Stimulated activated CD8-positive, alpha-beta memory T cell treated with anti-CD3 and anti-CD28 coated beads, Interleukin-12 subunit alpha, Interleukin-12 subunit beta, amount 100 ng/mL, for 1 hour (primary cell): ENCODE data around the gene SCNN1G.
"Not testable (repeated sequence)": the region's sequence is repeated elsewhere in the genome, so short reads cannot be mapped to it uniquely, and the experiment has no call there.

Experiments
- DNase-seq: peaks from one replicate; pipeline ENCODE4 v3.0.0-alpha.2; 2020; ENCODE audit warnings: low read depth

Gene SCNN1G, protein sequence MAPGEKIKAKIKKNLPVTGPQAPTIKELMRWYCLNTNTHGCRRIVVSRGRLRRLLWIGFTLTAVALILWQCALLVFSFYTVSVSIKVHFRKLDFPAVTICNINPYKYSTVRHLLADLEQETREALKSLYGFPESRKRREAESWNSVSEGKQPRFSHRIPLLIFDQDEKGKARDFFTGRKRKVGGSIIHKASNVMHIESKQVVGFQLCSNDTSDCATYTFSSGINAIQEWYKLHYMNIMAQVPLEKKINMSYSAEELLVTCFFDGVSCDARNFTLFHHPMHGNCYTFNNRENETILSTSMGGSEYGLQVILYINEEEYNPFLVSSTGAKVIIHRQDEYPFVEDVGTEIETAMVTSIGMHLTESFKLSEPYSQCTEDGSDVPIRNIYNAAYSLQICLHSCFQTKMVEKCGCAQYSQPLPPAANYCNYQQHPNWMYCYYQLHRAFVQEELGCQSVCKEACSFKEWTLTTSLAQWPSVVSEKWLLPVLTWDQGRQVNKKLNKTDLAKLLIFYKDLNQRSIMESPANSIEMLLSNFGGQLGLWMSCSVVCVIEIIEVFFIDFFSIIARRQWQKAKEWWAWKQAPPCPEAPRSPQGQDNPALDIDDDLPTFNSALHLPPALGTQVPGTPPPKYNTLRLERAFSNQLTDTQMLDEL

DNA sequence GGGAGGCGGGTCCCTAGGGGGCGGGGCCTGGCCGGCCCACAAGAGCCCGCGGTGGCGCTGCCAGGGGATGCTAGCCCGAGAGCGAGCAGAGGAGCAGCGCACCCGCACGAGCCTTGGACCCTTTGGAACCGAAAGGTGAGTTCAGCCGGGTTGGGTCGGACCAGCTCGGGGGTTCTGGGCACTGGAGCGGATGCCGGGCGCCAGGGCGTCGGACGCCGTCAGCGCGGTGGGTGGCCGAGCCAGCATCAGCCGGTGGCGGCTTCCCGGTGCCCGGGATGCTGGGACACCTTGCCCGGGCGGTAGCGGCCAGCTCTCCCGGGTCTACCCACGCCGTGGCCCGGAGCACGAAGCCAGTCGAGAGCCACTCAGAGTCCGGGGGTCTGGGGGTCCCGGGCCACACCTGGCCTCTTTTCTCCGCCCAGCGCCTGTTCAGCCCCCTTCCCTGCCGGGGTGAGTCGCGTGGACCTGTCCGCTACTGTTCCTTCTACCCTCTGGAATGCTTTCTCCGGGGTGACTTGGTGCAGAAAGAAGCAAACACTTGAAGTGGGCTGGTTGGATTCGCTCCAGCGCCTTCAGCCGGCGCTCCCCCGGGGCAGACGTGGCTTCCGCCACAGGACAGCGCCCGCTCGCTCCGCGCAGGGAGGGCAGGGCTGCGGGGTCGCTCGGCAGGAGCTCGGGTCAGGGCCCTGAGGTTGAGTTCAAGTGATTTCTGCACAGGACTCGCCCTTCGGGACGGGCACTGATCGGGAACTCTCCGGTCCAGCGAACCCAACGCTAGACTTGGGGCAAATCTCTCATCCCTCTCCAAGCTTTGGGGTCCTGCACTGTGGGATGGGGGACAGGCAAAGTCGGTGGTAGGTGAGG, at the start of gene SCNN1G:
Gene SCNN1G (plus strand): TSS at position 67 of the 864 bp plus-strand sequence. CDS start 3,527 bp downstream, outside the sequence.
- no peak for DNase-seq

DNA sequence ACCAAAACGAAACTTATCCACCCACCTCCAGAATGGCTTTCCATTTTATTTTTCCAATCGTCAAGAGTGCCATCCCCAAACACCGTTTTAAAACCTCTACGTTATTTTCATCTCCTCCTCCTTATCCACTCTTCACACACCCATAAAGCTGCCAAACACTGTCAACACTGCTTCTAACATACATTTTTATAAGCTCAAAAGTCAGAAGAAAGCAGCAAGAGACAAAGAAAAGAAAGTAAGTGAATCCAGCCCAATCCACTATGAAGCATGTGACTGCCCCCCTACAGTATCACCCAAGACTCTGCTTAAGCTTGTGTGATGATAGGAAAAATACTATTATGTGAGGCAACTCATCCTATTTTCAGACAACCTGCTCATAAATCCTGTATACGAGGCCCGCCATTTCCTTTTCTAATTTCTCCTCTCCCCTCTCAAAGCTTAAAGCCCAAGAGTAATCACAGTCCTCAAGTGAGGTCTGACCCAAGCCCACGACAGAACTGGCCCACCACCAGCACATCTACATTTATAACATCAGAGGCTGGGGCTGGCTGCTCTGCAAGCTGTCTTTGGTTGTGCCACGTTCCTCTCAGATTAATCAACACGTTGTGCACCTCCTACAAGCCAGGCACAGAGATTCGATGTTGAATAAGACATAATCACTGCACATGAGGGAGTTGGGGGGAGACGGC, 49.6 kb upstream of the SCNN1G start:
- DNase-seq = no peak

DNA sequence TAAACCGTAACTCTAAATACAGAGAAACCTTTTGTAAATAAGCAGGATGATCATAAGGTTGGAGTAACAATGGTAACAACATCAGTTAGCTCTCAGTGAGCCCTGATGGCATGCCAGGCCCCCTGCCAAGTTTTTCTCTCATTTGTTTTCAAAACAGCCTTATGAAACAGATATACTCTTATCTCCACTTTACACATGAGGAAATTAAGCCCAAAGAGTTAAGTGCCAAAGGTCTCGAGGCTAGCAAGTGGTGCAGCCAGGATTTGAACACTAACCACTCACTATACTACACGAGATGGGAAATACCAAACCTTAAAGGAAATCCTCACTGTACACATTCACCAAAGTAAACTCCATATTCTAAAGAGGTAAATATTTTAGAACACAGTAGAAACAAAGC, 48.3 kb upstream of the SCNN1G start:
- DNase-seq = no peak

DNA sequence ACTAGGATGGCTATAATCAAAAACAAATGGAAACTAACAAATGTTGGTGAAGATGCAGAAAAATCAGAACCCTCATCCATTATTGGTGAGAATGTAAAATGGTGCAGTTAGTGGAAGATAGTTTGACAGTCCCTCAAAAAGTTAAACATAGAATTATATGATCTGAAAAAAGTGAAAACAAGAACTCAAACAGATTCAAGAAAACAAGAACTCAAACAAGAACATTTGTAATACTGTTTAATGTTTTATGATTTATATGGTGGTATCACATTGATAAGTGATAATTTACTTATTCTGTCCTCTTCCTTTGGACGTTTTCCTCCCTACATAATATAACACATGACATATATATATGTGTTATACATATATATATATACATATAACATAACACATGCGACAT, 45.3 kb upstream of the SCNN1G start:
- DNase-seq = no peak

DNA sequence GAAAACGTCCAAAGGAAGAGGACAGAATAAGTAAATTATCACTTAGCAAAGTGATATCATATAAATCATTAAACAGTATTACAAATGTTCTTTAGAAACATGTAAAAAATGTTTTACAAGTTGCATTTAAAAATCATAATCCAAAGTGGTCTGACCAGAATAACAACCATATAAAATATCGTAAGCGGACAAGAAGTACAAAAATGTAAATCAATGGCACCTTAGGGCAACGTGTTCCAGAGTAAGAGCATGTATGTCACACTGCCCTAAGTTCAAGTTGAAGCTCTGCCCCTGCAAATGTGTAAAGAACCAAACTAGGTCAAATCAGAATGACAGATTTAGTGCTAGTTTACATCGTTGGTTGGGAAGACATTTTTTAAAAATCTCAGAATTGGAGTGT, 44.7 kb upstream of the SCNN1G start:
- no peak for DNase-seq

DNA sequence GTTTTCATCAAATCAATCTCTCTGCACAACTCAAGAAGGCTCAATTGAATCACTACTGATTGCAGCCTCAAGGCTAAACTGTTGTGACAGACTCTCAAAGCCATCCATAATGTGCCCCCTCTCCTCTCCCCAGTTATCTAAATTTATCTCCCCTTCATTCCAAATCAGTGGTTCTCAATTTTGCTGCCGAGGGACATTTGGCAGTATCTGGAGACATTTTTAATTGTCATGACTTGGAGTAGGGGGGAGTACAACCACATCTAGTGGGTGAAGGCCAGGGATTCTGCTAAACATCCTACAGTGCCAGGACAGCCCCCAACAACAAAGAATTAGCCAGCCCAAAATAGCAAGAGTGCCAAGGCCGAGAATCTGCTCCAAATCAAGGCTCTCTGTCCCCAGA, 42.4 kb upstream of the SCNN1G start:
- no peak for DNase-seq

DNA sequence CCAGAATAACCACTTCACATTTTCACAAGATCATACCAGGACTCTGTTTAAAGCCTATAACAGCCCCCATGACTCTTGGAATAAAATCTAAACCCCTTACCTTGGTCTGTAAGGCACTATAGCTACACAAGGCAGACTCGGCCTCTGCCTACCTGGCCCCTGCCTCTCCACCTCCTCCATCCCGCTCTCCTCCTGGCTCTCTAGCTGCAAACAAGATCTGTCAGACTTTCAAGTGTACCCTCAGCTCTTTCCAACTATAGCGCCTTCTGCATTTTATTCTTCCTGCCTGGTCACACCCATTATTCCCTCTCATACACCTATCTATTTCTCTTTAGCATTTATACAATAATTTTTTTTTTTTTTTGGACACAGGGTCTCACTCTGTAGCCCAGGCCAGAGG, 41.5 kb upstream of the SCNN1G start:
- no peak for DNase-seq

DNA sequence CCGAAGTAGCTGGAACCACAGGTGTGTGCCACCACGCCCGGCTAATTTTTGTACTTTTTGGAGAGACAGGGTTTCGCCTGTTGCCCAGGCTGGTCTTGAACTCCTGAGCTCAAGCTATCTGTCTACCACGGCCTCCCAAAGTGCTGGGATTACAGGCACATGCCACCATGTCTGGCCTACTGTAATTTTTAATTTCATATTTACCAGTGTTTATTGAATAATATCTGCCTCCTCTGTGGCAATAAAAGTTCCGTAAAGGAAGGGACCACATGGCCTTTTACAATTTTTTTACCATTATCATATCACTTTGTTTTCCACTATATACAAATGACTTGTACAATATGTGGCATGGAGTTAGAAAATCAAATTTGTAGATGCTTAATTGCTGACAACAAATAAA, 41.0 kb upstream of the SCNN1G start:
- no peak for DNase-seq

DNA sequence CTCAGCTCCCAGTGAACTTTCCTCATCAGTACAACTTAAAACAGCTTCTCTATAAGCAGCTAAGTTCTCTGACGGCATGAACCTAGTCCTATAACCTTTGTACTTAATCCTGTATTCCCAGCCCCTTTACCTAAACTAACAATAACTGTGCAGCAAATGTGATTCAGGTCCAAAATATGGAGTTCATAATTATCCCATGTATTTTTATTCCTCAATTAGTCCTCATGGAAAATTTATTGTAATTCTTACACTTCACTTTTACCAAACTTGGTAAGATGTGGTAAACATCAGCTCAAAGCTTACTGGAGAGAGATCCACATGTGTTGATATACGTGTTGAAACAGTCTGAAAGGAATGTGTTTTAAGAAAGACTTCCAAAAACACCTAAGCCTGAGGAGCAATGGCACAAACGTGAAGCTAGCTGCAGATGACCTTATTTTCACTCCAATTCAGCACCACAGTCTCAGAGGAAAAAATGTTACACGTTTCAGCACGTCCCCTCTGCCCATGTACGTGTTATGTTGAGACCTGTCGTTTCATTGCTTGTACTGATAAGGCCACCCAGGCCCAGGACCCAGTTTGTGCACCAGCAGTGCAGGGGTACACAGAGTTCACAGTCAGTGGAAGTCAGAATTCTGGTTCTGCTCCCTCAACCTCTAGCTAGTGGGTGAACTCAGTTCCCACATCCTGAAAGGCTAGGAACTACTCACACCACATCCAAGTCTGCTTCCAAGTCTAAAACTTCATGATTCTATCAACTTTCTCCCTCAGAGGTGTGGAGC, 40.4 kb upstream of the SCNN1G start:
- DNase-seq = no peak

DNA sequence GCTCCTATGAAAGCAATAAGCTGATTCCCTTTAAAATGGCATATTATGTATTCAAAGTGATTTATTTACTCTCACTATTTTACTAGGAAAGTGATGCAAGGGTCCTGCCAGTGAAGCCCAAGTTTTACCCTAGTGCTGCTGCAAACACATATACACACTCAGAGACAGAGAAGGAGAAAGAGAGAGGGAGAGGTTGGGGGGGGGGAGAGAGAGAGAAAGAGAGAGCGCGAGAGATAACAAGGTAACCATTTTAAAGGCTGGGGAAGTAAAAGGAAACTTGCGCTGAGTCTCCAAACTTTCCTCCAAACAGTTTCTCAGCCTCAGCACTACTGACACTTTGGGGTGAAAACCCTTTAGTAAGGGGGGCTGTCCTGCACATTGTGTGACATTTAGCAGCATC, 39.2 kb upstream of the SCNN1G start:
- DNase-seq = no peak

DNA sequence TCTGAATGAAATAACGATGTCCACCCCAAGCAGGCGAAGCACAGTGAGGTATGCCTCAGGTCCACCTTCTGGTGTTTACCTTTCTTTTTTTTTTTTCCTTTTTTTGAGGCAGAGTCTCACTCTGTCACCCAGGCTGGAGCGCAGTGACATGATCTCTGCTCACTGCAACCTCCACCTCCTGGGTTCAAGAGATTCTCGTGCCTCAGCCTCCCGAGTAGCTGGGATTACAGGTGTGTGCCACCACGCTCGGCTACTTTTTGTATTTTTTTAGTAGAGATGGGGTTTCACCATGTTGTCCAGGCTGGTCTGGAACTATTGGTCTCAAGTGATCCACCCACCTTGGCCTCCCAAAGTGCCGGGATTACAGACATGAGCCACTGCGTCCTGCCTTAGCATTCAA, 38.2 kb upstream of the SCNN1G start:
- DNase-seq = not testable (repeated sequence)

DNA sequence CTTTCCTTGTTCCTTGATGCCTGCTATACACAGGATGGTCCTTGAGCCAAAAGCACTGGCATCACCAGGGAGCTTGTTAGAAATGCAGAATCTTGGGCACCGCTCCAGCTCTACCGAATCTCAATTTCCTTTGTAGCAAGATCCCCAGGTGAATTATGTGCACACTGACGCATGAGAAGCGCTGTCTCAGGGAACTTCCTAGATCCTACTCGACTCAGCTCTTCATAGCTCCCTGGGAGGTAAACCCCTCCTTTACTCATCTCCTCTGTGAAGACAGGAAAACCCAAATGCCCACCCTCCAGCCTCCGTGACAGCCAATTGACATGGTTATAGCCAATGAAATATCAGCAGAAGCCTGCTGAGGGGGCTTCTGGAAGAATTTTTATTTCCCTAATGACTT, 37.4 kb upstream of the SCNN1G start:
- no peak for DNase-seq

DNA sequence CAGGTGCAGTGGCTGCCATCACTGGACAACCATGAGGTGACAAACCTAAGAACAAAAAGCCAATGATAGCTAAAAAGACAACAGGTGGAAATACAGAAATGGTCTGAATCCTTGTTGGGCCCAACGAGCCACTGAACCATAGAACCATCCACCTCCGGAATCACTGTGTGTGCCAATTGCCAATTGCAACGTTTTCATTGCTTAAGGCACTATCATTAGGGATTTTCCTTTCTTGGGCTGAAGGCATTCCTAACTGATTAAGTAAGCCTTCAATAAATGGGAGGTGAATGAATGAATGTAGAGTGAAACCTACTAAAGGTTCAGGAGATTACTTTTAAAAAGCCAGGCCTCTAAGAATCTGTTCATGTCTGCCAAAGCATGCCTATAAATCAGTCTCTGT, 36.9 kb upstream of the SCNN1G start:
- no peak for DNase-seq

DNA sequence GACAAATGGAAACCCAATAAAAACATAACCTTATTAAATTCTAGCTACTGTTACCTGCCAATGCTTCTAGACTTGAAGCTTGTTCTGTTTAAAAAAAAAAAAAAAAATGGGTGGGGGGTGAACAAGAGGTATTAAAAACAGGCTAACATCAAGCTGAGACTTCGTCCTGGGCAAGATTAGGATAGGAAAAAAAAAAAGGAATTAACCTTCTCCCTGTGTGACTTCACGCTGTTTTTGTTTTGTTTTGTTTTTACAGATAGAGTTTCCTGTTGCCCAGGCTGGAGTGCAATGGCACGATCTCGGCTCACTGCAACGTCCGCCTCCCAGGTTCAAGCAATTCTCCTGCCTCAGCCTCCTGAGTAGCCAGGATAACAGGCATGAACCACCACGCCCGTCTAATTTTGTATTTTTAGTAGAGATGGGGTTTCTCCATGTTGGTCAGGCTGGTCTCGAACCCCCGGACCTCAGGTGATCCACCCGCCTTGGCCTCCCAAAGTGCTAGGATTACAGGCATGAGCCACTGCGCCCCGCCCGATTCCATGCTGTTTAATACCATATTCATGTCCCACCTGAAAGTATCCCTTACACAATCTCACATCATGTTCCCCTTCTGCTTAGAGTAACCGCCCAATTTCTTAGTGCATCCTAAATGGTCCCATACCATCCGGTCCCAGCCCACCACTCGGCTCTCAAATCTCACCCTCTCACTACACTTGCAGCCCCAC, 35.5 kb upstream of the SCNN1G start:
- no peak for DNase-seq

DNA sequence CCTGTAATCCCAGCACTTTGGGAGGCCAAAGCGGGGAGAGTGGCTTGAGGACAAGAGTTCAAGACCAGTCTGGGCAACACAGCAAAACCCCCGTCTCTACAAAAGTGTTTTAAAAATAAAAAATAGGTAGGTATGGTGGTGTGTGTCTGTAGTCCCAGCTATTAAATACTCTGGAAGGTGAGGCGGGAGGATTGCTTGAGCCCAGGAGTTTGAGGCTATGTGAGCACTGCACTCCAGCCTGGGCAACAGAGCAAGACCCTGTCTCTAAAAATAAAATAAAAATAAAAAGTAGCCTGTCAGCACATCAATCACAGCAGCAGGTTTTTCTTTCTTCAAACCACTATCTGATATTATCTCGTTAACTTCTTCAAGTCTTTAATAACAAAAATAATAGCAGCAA, 34.9 kb upstream of the SCNN1G start:
- no peak for DNase-seq

DNA sequence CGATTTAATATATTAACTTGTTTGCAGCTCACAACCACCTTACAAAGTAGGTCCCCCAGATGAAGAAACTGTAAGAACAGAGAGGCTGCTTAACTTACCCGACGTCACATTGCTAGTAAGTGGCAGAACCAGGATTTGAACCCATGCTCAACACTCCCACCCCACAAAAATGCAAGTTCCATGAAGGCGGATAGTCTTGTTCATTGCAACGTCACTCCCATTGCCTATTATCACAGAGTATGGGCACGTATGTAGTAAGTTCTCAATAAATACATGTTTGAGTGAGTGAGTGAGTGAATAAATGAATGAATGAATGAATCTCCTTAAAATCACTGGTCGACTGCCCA, 34.4 kb upstream of the SCNN1G start:
- DNase-seq = no peak

DNA sequence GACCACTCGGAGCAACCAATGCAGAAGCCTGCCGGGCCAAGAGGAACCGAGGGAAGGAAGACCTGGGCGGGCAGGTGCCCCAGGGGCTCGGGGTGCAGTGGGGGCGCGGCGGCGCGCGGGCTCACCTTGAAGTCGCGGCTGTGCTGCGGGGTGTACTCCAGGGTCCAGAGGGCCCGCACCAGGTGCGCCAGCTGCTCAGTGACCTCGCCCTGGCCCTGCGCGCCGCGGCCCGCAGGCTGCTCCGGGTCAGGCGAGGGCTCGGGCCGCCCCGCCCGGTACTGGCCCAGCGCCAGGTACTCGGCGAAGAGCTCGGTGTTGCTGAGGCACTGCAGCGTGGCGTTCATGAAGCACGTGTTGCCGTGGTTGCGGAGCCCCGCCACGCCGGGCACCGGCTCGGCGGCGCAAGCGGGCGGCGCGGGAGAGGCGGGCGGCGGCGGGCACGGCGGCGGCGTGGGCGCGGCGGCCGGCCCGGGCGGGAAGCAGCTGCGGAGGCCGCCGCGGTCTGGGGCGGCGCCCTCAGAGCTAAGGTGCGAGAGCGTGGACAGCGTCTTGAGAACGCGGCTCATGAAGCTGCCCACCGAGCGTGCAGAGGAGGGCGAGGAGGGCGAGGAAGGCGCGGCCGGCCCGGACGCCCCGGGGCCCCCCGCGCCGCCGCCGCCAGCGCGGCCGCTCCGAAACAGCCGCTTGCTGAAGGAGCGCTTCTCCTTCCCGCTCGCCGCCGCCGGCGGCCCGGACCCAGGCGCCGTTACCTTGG, 33.9 kb upstream of the SCNN1G start:
- DNase-seq = peak; percentile 17

DNA sequence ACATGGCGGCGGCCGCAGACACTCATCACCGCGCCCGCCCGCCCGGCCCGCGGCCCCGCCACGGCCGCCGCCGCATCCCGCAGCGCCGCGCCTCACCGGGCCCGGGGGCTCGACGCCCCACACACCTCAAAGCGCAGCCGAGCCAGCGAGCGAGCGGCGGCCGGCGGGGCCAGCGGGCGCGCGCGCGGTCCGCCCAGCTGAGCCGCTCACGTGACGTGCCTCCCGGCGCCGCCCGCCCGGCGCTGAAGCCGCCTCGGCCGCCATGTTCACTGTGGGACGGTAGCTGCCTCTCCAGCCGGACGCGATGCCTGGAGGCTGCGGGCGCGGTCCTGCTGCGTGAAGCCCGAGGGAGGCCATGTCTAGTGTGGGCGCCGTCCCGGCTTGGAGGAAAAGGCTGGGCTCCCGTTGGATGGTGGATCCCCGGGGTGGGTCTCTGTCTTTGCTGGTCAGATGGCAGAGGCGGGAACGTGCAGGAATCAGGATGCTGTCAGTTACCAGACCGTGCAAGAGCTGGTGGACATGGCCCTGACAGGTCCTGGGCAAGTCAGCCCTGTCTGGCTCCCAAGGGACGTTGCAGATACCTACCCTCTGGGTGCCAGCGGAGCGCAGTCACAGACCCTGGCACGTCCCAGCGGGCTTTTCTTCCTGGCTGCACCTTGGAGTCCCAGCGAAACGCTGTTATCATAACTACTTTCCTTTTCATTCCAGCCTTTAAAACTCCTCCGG, 33.1 kb upstream of the SCNN1G start, which contains the start of gene USP31:
Gene USP31 (minus strand): TSS at position 186 of the 726 bp plus-strand sequence. CDS start 182 bp downstream, at position 4.
- peak; percentile 80 for DNase-seq

DNA sequence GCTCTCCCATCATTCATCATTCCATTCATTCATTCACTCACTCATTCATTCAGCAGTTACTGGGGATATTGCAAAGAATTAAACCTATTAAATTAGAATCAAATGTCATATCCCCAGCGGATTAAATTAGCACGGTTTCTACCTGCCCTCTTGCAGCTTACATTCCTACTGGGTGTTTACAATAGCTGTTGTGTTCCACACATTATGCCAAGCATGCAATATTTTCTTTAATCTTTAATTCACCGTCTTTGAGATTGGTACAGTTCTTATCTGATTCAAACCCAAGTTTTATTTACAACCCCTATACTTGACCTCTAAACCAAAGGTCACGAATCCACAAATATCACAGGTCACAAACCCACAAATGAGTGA, 32.6 kb upstream of the SCNN1G start:
- DNase-seq = no peak
